ENCODE results near the gene ZNF222. TPM values are rescaled to one million over a fixed set of nuclear protein-coding genes. Genes with fewer than 3 reads are reported as not detected.
A peak's percentile ranks its signal among the peaks of the same experiment; 100 is the strongest.

ZNF222 gene
- total RNA-seq, 1 donor from 2014 or later = 3.6 TPM

DNA sequence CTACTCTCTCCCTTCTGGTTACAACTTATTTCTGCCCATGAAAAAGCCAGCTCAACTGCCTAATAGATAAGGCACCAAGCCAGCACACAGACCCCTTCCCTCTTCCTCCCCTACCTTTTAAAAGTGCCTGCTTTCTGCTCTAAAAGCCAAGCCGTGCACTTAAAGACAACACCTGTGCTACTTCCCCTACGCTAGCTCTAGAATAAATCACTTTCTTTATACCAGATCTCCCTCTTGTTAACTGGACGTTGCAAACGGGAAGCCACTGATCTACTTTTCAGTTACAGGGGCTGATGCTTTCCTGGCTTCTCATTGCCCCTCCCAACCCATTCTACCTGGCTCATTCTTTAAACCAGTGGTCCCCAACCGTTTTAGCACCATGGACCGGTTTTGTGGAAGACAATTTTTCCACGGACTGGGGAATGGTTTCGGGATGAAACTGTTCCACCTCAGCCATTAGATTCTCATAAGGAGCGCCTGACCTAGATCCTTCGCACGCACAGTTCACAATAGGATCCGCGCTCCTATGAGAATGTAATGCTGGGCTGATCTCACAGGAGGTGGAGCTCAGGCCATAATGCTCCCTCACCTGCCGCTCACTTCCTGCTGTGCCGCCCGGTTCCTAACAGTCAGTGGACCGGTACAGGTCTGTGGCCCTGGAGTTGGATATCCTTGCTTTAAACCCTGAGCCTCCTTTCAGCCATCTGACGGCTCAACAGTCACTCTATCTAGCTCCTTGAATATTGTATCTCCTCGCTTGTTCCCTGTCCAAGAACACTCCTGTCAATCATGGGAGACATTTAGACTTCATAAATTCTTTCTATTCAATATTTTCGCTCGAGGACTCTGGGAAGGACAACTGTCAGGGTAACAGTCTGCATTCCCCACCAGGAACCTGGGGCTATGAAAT, 25.8 kb downstream of the ZNF222 start:
- intact Hi-C loops (cut with DNase I) = loop anchor here (1.0 to 5.0 kb wide), 4 partner anchors 49 to 156 kb away; partner anchors contain the start of genes ZNF155 and ZNF230
- no peak for DNase-seq (ENCODE audit: low spot score)

DNA sequence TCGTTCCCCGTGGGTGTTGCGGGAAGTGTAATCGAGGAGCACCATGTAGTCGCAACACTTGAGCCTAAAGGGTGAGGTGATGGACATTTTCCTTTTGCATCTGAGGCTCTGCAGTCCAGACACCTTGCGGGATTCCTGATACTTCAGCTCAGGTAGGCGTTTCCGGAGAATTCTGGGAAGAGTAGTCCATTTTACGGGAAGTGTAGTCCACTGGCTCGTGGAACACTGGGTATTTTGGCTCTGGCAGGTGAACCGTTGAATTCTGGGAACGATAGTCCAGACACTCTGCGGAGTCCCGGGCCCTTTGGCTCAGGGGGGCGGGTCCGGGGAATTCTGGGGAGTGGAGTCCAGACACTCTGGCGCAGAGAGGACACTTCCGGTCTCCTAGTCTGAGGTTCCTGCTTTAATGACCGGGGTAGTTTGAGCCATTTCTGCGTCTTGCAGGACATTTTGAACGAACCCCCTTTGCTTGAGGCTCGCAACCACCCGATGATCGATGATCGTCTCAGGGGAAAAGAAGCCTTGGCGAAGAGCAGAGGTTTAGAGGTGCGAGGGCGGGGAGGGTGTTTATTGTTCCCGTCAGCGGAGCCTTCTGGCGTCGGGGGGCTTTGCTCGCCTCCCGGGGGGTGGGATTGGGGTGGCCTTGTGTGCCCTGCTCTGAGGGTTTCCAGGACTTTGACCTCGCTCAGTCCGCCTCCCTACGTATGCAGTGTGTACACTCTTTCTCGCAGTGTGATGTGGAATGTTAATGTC, 26.6 kb downstream of the ZNF222 start, which contains the start of gene ZNF223:
Gene ZNF223, plus strand, starts transcription at position 387 of the 753 bp plus-strand sequence. CDS start 3,141 bp downstream, outside the sequence.
- intact Hi-C loops (cut with DNase I) = loop anchor here (1.0 to 5.0 kb wide), 6 partner anchors 19 to 155 kb away; partner anchors contain the start of genes ZNF155, ZNF225 and ZNF230

DNA sequence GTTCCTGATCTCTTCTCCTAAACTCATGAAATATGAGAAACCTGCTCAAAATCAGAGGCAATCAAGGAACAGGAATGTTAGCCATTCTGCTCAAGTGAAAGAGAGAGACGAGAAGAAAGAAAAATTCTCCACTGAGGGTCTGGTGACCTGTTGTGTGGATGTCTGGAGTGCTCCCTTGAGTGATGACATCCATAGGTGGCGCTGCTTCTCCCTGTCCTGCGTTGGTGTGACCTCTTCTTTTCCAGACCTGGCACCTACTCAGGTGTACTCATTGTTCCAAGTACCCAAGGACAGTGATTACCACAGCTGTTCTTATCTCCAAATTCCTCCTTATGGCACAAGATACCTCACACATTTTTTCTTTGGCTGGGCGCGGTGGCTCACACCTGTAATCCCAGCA, 30.7 kb downstream of the ZNF222 start:
- intact Hi-C loops (cut with DNase I) = no loop called here

More for the DNA sequence above, 26.6 kb downstream of the ZNF222 start, which contains the start of gene ZNF223:
- peak; percentile 97 for DNase-seq (ENCODE audit: low spot score)

DNA sequence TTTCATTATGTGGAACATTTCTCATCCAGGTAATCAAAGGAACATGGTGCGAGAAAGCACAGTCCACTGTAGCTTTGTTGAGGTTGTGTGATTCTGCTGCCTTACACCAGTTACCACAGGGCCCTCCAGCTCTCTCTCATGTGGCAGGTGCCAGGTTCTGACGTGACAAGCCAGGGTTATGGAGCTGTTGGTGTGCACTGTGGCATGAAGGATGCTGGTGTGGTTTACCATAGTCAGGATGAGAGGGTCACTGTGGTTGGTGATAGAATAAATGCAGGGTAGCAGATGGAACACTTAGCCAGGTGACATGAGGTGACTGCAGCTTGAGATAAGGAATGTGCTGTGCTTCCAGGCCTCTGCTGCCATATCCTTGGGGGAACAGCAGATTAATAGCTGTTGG, 34.0 kb downstream of the ZNF222 start:
- intact Hi-C loops (cut with DNase I) = no loop called here
- DNase-seq (ENCODE audit: low spot score) = no peak

More for the DNA sequence above, 30.7 kb downstream of the ZNF222 start:
- DNase-seq (ENCODE audit: low spot score) = no peak

DNA sequence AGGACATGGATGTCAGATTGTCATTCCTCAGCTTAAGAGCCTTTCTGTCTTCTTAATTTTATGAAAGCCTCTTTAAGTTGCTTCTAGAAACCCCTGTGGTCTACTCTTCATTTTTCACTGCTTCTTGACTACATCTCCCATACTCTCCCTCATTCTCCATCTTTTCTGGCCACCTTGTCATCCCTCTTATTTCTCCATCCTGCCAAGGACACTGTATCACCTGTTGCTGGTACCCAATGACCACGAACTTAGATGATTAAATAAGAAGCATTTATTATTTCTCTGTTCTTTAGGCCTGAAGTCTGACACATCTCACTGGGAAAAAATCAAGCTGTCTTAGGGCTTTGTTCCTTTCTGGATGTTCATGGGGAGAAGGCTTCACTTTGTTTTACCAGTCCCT, 35.9 kb downstream of the ZNF222 start:
- no peak for DNase-seq (ENCODE audit: low spot score)
- intact Hi-C loops (cut with DNase I) = no loop called here

DNA sequence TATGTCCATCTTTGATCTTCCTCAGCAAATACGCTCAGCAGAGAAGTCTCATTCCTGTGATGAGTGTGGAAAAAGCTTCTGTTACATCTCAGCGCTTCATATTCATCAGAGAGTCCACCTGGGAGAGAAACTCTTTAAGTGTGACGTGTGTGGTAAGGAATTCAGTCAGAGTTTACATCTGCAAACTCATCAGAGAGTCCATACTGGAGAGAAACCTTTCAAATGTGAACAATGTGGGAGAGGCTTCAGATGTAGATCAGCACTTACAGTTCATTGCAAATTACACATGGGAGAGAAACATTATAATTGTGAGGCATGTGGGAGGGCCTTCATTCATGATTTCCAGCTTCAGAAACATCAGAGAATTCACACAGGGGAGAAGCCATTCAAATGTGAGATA, 41.1 kb downstream of the ZNF222 start:
- no peak for DNase-seq (ENCODE audit: low spot score)
- intact Hi-C loops (cut with DNase I) = no loop called here

DNA sequence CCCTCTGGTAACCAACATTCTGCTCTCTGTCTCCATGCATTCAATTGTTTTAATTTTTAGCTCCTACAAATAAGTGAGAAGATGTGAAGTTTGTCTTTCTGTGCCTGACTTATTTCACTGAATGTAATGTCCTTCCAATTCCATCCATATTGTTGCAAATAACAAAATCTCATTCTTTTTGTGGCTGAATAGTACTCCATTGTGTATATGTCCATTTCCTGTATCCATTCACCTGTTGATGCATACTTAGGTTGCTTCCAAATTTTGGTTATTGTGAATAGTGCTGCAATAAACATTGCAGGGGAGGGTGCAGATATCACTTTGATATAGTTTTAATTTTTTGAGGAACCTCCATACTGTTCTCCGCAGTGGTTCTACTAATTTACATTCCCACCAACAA, 44.2 kb downstream of the ZNF222 start:
- no peak for DNase-seq (ENCODE audit: low spot score)
- intact Hi-C loops (cut with DNase I) = no loop called here

DNA sequence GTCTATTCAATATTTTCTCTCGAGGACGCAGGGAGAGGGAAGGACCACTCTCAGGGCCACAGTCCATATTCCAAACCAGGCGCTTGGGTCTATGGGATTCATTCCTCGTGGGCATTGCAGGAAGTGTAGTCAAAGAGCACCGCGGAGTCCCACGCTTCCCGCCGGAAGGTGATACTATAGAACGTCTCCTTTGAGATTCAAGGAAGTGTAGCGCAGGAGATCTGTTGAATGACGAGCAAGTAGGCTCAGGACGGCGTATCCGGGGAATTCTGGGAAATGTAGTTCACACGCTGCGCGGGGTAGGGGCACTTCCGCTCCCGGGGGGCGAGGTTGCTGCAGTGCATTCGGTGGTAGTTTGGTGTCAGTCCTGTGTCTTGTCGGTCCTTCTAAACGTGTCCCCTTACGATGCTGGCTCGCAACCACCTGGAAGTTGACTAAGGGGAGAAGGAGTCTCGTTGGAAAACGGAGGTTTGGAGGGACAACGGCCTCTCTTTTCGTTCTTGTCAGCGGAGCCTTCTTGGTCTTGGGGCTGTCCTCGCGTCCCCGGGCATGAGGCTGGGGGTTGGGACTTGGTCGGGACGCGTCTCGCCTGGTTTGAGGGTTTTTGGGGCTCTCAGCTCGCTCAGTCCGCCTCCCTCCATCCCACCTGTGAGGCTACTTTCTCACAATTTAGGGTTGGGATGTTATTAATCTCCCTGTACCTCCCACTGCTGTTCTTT, 46.8 kb downstream of the ZNF222 start, which contains the start of gene ZNF284:
Gene ZNF284, plus strand, starts transcription at position 336 of the 719 bp plus-strand sequence. CDS start 4,231 bp downstream, outside the sequence.
- peak; percentile 94 for DNase-seq (ENCODE audit: low spot score)
- intact Hi-C loops (cut with DNase I) = loop anchor here (2.0 to 5.0 kb wide), 3 partner anchors 19 to 90 kb away; partner anchors contain the start of genes ZNF155, ZNF223 and ZNF224

DNA sequence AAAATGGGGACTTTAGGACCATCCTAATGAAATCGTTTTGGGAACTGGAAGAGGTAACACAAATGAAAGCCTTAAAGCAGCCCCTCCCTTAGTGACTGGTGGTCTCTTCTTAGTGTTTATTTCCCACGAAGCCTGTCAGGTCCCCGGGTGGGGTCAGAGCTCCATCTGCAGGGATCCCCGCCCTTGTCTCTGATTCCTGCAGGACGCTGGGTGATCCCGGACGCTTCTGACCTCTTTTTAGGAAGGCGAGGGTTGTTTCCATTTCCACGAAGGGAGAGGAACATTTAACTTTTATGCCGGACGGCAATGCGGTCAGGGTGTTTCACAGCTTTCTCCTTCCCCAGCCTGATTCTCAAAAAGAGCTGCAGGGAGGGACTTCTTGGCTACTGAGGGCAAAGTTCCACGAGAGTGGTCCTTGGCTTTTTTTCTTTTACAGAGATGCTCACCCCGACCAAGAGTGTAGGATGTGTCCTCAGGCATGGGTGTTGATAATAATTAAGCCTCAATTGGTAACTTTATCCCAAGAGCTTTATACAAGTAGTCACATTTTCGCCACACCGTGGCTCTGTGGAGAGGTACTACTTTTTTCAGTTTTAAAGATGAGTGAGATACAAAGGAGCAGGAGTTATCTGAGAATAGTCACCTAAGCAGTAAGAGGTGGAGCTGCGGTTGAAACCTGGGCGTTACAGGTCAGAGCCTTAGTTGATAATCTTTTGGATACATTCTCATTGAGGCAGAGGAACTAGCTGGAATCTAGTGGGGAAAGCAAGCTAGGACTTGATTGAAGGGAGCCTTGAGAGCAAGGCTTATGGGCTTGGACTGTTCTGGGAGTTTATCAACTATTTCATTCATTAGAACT, 47.6 kb downstream of the ZNF222 start:
- intact Hi-C loops (cut with DNase I) = loop anchor here (2.0 to 5.0 kb wide), 2 partner anchors 22 to 90 kb away; partner anchors contain the start of genes ZNF155 and ZNF224
- DNase-seq (ENCODE audit: low spot score) = no peak

DNA sequence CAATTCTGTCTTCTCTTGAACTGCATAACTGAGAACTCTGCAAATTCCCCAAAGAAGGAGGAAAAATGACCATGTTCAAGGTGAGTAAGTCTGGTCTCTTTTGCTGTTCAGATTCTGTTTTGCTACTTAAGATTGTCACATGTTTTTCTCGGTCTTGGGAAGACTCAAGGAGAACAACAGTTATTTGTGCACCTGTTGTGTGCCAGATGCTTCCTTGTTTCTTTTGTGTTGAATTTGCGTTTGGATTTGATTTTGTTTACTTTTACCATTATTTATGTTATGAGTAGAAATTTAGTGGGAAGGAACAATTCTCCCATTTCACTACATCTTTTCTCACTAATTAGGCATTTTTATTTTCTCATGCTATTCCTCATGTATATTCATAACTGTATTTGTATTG, 51.1 kb downstream of the ZNF222 start:
- intact Hi-C loops (cut with DNase I) = no loop called here

More for the DNA sequence above, 51.1 kb downstream of the ZNF222 start:
- DNase-seq (ENCODE audit: low spot score) = no peak

Other genes starting within 250 kb of the ZNF222 start
- gene KCNN4, start 244.4 kb upstream of the ZNF222 start, total RNA-seq = 0.43 TPM
- 1.3 TPM for gene LYPD5, start 222.9 kb upstream of the ZNF222 start, total RNA-seq
- 15.2 TPM for gene ZNF283, start 198.1 kb upstream of the ZNF222 start, total RNA-seq
- 8.4 TPM for gene ZNF404, start 141.4 kb upstream of the ZNF222 start, total RNA-seq
- 7.0 TPM for gene ZNF45, start 90.1 kb upstream of the ZNF222 start, total RNA-seq
- 4.7 TPM for gene ZNF221, start 74.2 kb upstream of the ZNF222 start, total RNA-seq
- gene ZNF155, start 41.2 kb upstream of the ZNF222 start, total RNA-seq = 6.4 TPM
- gene ZNF230, start 22.4 kb upstream of the ZNF222 start, total RNA-seq = 2.3 TPM
- 2.2 TPM for gene ZNF223, start 26.7 kb downstream of the ZNF222 start, total RNA-seq
- 1.4 TPM for gene ZNF284, start 46.8 kb downstream of the ZNF222 start, total RNA-seq
- 12.9 TPM for gene ZNF224, start 69.0 kb downstream of the ZNF222 start, total RNA-seq
- 3.3 TPM for gene ZNF225, start 88.0 kb downstream of the ZNF222 start, total RNA-seq
- 9.6 TPM for gene ZNF234, start 116.2 kb downstream of the ZNF222 start, total RNA-seq
- gene ZNF226, start 139.7 kb downstream of the ZNF222 start, total RNA-seq = 25.6 TPM
- gene ZNF227, start 187.2 kb downstream of the ZNF222 start, total RNA-seq = 15.4 TPM
- 5.0 TPM for gene ZNF233, start 234.5 kb downstream of the ZNF222 start, total RNA-seq